GM23248 (cell line): ENCODE data around the gene OR2V1. TPM values are rescaled to one million over a fixed set of nuclear protein-coding genes. Genes with fewer than 3 reads are reported as not detected.

Experiments used
- DNase-seq: peaks from one replicate; pipeline ENCODE4 v3.0.0-alpha.2; 2015
- H2AFZ ChIP-seq: fragments of 200-600 bp; sonication (generic); 2 replicates; pipeline ENCODE4 v1.6.1; 2016; ENCODE audit warnings: antibody characterized with exemption
- H3F3A ChIP-seq: fragments of 200-600 bp; sonication (generic); 2 replicates; pipeline ENCODE4 v1.6.1; 2016; ENCODE audit warnings: mild to moderate bottlenecking, antibody characterized with exemption, mixed run types; ENCODE audit not compliant: insufficient read depth
- H3K27ac ChIP-seq: fragments of 200-600 bp; sonication (generic); 2 replicates; pipeline ENCODE4 v1.5.1; 2016; ENCODE audit warnings: mild to moderate bottlenecking
- H3K27me3 ChIP-seq: fragments of 200-600 bp; sonication (generic); replicated peaks from 2 replicates; pipeline ENCODE4 v1.6.1; 2016; ENCODE audit warnings: mild to moderate bottlenecking; ENCODE audit not compliant: insufficient read depth
- H3K36me3 ChIP-seq: fragments of 200-600 bp; sonication (generic); 2 replicates; pipeline ENCODE4 v1.6.1; 2016; ENCODE audit warnings: low read depth, mild to moderate bottlenecking
- H3K4me1 ChIP-seq: fragments of 200-600 bp; sonication (generic); 2 replicates; pipeline ENCODE4 v1.6.1; 2016; ENCODE audit warnings: mild to moderate bottlenecking; ENCODE audit not compliant: insufficient read depth
- H3K4me2 ChIP-seq: fragments of 200-600 bp; sonication (generic); one replicate; pipeline ENCODE4 v1.6.1; 2016; ENCODE audit warnings: mild to moderate bottlenecking; ENCODE audit not compliant: unreplicated experiment
- H3K4me3 ChIP-seq: fragments of 200-600 bp; sonication (generic); 2 replicates; pipeline ENCODE4 v1.5.1; 2016; ENCODE audit warnings: mild to moderate bottlenecking
- H3K79me2 ChIP-seq: fragments of 200-600 bp; sonication (generic); 2 replicates; pipeline ENCODE4 v1.6.1; 2016; ENCODE audit warnings: mild to moderate bottlenecking; ENCODE audit not compliant: insufficient read depth
- H3K9ac ChIP-seq: fragments of 200-600 bp; sonication (generic); 2 replicates; pipeline ENCODE4 v1.6.1; 2016; ENCODE audit warnings: mild to moderate bottlenecking
- H3K9me2 ChIP-seq: fragments of 200-600 bp; sonication (generic); 2 replicates; pipeline ENCODE4 v1.6.1; 2016; ENCODE audit warnings: mixed run types, mild to moderate bottlenecking, moderate library complexity; ENCODE audit not compliant: insufficient read depth
- H3K9me3 ChIP-seq: fragments of 200-600 bp; sonication (generic); one replicate; pipeline ENCODE4 v1.6.1; 2017; ENCODE audit warnings: low read depth
- H4K20me1 ChIP-seq: fragments of 200-600 bp; sonication (generic); 2 replicates; pipeline ENCODE4 v1.6.0; 2016; ENCODE audit not compliant: insufficient read depth
- EZH2 ChIP-seq: fragments of 200-600 bp; sonication (generic); IDR thresholded peaks from 2 replicates; pipeline ENCODE4 v1.6.1; 2018; ENCODE audit warnings: antibody characterized with exemption, mild to moderate bottlenecking; ENCODE audit not compliant: insufficient read depth, poor library complexity, severe bottlenecking
- EZH2phosphoT487 ChIP-seq: fragments of 200-600 bp; sonication (generic); IDR thresholded peaks from 2 replicates; pipeline ENCODE4 v1.6.1; 2018; ENCODE audit warnings: antibody characterized with exemption, moderate library complexity, mild to moderate bottlenecking, low read depth; ENCODE audit not compliant: insufficient read depth
- WGBS, 2 experiments: methylation state at CpG; one replicate each; pipeline ENCODE4 v1.1.6; 2015 to 2017; ENCODE audit warnings: low lambda C conversion rate in 2 of 2, low coverage in 1 of 2; ENCODE audit errors: missing lambda C conversion rate in 2 of 2; 5-methylcytosine and 5-hydroxymethylcytosine counted together
- in situ Hi-C: fragments of 300-500 bp; cut with MboI; formaldehyde crosslinking; loops from 2 replicates; pipeline ENCODE4 v1.15.0; 2020
- polyA plus RNA-seq: library from polyadenylated mRNA; unstranded; fragments of >200 nt; fragmentation: Nextera tagmentation; extraction: Ambion mirVana; gene quantifications from 2 replicates; pipeline ENCODE4 v1.2.1, GENCODE V29; 2016
- total RNA-seq: library from RNA; depleted of rRNA; stranded (reverse); fragments of >200 nt; shearing (Covaris generic); gene quantifications from 2 replicates; pipeline ENCODE4 v1.2.3, GENCODE V29; 2014

Gene OR2V1
- total and polyA plus RNA-seq, 2 experiments from 2014 or later = not detected

GRCh38 chr5:181160152-181160754, 29.3 kb upstream of the OR2V1 start:
- peak; percentile 86 for DNase-seq
- peaks cover 11% of the 10 kb centered on the region for H3F3A ChIP-seq
- no peaks in the 10 kb centered on the region for H3K36me3 ChIP-seq
- peak overlapping the region; percentile 67 for H3K4me2 ChIP-seq
- peak overlapping the region; percentile 88 for H2AFZ ChIP-seq
- H3K79me2 ChIP-seq = no peaks in the 10 kb centered on the region
- no peak for TF ChIP-seq EZH2phosphoT487
- no peak for TF ChIP-seq EZH2
- no peaks in the 10 kb centered on the region for H3K9me2 ChIP-seq
- H3K9me3 ChIP-seq = no peaks in the 10 kb centered on the region
- WGBS, 2 experiments = 19 to 22% methylated on average over 17 to 21 of the region's 21 CpGs
- no peaks in the 10 kb centered on the region for H4K20me1 ChIP-seq
- H3K9ac ChIP-seq = peak overlapping the region; percentile 81
- H3K4me1 ChIP-seq = peaks cover 3% of the 10 kb centered on the region; the same call in 1 of the 2 replicates
- H3K4me3 ChIP-seq = peak overlapping the region; percentile 68
- H3K27me3 ChIP-seq = peaks cover 5% of the 10 kb centered on the region; the same call in 1 of the 2 replicates
- H3K27ac ChIP-seq = peak overlapping the region; percentile 87
- in situ Hi-C loops = no loop called here

- Histone ChIP-seq H3K4me2 (no peak overlapping the region), H3K9me2 (no peaks in the 10 kb centered on the region), H3K79me2 (no peaks in the 10 kb centered on the region), H3K9ac (peak overlapping the region; percentile 81), H3K4me3 (no peak overlapping the region), H3K36me3 (no peaks in the 10 kb centered on the region), H3K27ac (peak overlapping the region; percentile 87), H3K4me1 (peaks cover 3% of the 10 kb centered on the region; the same call in 1 of the 2 replicates), H3F3A (peaks cover 11% of the 10 kb centered on the region), H3K27me3 (peaks cover 5% of the 10 kb centered on the region), H4K20me1 (no peaks in the 10 kb centered on the region), H3K9me3 (no peaks in the 10 kb centered on the region), H2AFZ (peak overlapping the region; percentile 88; the same call in 1 of the 2 replicates)
- 46 to 48% methylated on average over 16 to 20 of the region's 20 CpGs for WGBS, 2 experiments
- in situ Hi-C loops = no loop called here
- no peak for TF ChIP-seq EZH2phosphoT487
- TF ChIP-seq EZH2 = no peak
- DNase-seq = peak; percentile 80
Observed at GRCh38 chr5:181159286-181160151, 28.6 kb upstream of the OR2V1 start.

GRCh38 chr5:181158869-181159268, 27.9 kb upstream of the OR2V1 start:
- in situ Hi-C loops = no loop called here
- H3K27ac ChIP-seq = no peak overlapping the region
- H3K9me3 ChIP-seq = no peaks in the 10 kb centered on the region
- WGBS, 2 experiments = 77 to 90% methylated on average over 3 of the region's 3 CpGs
- no peak overlapping the region for H2AFZ ChIP-seq
- H3K9ac ChIP-seq = no peak overlapping the region
- peaks cover 3% of the 10 kb centered on the region; the same call in 1 of the 2 replicates for H3K4me1 ChIP-seq
- no peak for TF ChIP-seq EZH2phosphoT487
- no peak for TF ChIP-seq EZH2
- DNase-seq = no peak
- no peaks in the 10 kb centered on the region for H4K20me1 ChIP-seq
- peaks cover 5% of the 10 kb centered on the region for H3K27me3 ChIP-seq
- H3K79me2 ChIP-seq = no peaks in the 10 kb centered on the region
- no peaks in the 10 kb centered on the region for H3K36me3 ChIP-seq
- H3K4me2 ChIP-seq = no peak overlapping the region
- H3K4me3 ChIP-seq = no peak overlapping the region
- H3F3A ChIP-seq = peaks cover 11% of the 10 kb centered on the region
- H3K9me2 ChIP-seq = no peaks in the 10 kb centered on the region

GRCh38 chr5:181156758-181157157, 25.8 kb upstream of the OR2V1 start:
- peaks cover 5% of the 10 kb centered on the region for H3K27me3 ChIP-seq
- TF ChIP-seq EZH2phosphoT487 (no peak), EZH2 (no peak)
- H2AFZ ChIP-seq = no peak overlapping the region
- H3K27ac ChIP-seq = no peak overlapping the region
- H3K4me1 ChIP-seq = peaks cover 3% of the 10 kb centered on the region; the same call in 1 of the 2 replicates
- no peak for DNase-seq
- H3K36me3 ChIP-seq = no peaks in the 10 kb centered on the region
- 25 to 28% methylated on average over 3 of the region's 3 CpGs for WGBS, 2 experiments
- in situ Hi-C loops = no loop called here
- no peaks in the 10 kb centered on the region for H3K79me2 ChIP-seq
- H3K9me3 ChIP-seq = no peaks in the 10 kb centered on the region
- H3F3A ChIP-seq = peaks cover 11% of the 10 kb centered on the region
- H3K9me2 ChIP-seq = no peaks in the 10 kb centered on the region
- H3K4me3 ChIP-seq = no peak overlapping the region
- H4K20me1 ChIP-seq = no peaks in the 10 kb centered on the region
- no peak overlapping the region for H3K9ac ChIP-seq
- H3K4me2 ChIP-seq = no peak overlapping the region
